AG04449 (cell line): ENCODE measurements around the gene TXNRD1.

Experiments
- CTCF ChIA-PET: fragments of 350-600 bp; formaldehyde crosslinking; extraction: SDS; loops from one replicate; lab custom pipeline; 2021; ENCODE audit warnings: antibody characterized with exemption; lab: Yijun Ruan, JAX
- POLR2A ChIA-PET: fragments of 400-600, 350-600 bp; formaldehyde crosslinking; extraction: SDS; loops from one replicate; lab custom pipeline; 2020; ENCODE audit warnings: antibody characterized with exemption, inconsistent platforms; lab: Yijun Ruan, JAX
- DNase-seq: peaks from one replicate; pipeline ENCODE4 v3.0.0-alpha.2; 2010; ENCODE audit warnings: low read depth, low spot score
- H3K4me3 ChIP-seq: 2 replicates; pipeline ENCODE4 v1.5.1; 2011; ENCODE audit warnings: low read depth, mild to moderate bottlenecking, control low read depth, low read length
- TF ChIP-seq, protein P1 (sequence below): IDR thresholded peaks from one replicate; pipeline ENCODE4 v1.5.1; 2011; ENCODE audit warnings: mild to moderate bottlenecking, moderate library complexity, low read length, control low read depth, inconsistent platforms; ENCODE audit not compliant: insufficient read depth; ENCODE audit errors: missing control alignments

TXNRD1 gene

DNA sequence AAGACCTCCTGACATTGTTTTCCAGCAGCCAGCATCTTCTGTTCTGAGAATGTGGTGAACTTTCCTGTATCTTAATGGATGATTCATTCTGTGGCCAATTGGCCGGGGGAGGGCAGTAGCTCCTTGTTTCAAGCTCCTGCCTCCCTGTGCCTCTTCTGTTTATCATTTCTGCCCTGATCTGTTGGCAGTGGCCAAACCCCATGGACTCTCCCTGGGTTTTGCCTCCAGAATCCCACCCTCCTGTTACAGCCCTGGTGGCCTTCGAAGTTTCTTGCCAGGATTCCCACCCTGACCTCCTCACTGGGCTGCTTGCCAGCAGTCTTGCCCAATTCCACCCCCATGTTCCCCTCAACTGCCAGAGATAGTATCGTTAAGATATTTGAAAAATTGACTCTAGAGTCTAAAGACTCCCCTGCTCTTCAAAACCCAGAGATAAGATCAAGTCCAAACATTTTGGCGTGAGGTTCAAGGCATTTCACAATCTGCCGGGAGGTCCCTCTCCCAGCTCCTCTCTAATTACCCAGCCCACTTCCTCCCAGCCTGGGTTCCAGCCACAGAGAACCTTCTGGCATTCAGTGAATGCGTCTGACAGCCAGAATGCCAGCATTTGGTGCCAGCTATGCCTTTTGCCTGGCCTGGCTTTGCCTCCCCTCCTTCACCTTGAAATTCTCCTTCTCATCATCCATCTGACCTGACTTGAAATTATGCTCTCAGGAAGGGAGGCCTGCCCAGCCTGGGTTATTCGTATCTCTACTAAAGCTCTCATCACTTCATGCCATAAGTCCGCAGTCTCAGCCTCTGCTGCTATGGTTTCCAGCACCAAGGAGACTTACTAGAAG lies 37.7 kb upstream of the TXNRD1 start:
- ChIA-PET CTCF (interaction anchor here (0.9 to 2.2 kb wide), 7 partner anchors 12 to 69 kb away, joined by 3 to 6 read pairs (median 4); partner anchors contain the start of gene NFYB), POLR2A (interaction anchor here (0.7 to 1.6 kb wide), 5 partner anchors 13 to 119 kb away, joined by 3 to 10 read pairs (median 3); partner anchors contain the start of gene NFYB)
- TF ChIP-seq, protein P1, sequence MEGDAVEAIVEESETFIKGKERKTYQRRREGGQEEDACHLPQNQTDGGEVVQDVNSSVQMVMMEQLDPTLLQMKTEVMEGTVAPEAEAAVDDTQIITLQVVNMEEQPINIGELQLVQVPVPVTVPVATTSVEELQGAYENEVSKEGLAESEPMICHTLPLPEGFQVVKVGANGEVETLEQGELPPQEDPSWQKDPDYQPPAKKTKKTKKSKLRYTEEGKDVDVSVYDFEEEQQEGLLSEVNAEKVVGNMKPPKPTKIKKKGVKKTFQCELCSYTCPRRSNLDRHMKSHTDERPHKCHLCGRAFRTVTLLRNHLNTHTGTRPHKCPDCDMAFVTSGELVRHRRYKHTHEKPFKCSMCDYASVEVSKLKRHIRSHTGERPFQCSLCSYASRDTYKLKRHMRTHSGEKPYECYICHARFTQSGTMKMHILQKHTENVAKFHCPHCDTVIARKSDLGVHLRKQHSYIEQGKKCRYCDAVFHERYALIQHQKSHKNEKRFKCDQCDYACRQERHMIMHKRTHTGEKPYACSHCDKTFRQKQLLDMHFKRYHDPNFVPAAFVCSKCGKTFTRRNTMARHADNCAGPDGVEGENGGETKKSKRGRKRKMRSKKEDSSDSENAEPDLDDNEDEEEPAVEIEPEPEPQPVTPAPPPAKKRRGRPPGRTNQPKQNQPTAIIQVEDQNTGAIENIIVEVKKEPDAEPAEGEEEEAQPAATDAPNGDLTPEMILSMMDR, result peak; percentile 38
- H3K4me3 ChIP-seq, result no peak overlapping the region
- DNase-seq, result peak; percentile 97

DNA sequence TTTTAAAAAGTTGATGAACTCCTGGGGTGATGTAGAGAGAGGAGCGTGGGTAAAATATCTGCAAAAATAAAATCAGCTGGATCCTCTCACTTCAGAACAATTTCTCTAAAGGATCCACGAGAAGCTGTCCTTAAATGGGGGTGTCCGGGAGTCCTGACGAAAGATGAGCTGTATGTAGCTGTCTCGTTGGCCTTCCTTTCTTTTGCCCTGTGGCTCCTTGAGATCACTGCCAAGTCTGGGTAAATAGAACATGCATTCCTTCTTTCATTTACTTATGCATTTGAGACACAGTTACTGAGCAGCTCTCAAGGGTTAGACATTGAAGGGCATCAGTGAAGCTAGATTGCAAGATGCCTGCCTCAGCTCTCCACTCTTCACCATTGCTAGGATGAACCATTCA lies 35.2 kb upstream of the TXNRD1 start:
- CTCF ChIA-PET, result no interaction called here
- no peak overlapping the region for H3K4me3 ChIP-seq
- POLR2A ChIA-PET, result no interaction called here
- DNase-seq, result no peak
- TF ChIP-seq, protein P1, result no peak

DNA sequence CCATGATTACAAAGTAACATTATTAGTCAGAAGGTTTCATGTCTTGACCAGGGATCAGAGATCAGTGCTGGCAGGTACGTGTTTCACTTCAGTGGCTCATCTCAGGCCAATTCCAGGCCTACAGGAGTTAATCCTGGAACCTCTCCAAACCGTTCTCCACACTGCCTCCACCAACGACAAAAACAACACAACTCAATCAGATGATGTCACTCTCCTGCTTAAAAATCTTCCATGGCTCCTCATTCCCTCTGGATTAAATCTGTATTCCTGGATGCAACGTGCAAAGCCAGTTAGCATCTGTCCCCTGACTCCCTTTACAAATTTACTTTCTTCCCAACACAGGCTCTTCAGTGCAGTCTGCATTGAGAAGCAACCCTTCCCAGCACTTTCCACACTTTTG lies 34.3 kb upstream of the TXNRD1 start:
- ChIA-PET POLR2A (no interaction called here), CTCF (no interaction called here)
- TF ChIP-seq, protein P1, result no peak
- no peak for DNase-seq
- no peak overlapping the region for H3K4me3 ChIP-seq

DNA sequence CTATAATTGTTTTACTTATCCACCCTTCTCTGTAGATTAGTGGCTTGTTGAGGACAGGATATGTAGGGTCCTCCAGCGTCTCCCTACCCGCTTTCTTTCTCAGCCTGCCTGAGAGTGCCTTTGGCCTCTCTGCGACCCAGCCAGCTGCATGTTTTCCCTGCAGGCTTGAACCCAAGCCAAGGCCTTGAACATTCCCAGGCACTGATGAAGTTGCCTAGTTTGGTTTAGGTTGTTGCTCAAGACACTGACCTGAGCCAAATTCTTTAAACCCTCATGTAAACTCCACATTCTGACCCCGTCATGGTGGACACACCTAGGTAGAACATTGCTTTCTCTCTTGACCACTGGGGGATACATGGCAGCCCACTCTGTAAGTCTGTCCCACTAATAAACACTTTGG lies 33.4 kb upstream of the TXNRD1 start:
- H3K4me3 ChIP-seq, result no peak overlapping the region
- TF ChIP-seq, protein P1, result no peak
- CTCF ChIA-PET, result no interaction called here
- POLR2A ChIA-PET, result no interaction called here
- peak; percentile 73 for DNase-seq

DNA sequence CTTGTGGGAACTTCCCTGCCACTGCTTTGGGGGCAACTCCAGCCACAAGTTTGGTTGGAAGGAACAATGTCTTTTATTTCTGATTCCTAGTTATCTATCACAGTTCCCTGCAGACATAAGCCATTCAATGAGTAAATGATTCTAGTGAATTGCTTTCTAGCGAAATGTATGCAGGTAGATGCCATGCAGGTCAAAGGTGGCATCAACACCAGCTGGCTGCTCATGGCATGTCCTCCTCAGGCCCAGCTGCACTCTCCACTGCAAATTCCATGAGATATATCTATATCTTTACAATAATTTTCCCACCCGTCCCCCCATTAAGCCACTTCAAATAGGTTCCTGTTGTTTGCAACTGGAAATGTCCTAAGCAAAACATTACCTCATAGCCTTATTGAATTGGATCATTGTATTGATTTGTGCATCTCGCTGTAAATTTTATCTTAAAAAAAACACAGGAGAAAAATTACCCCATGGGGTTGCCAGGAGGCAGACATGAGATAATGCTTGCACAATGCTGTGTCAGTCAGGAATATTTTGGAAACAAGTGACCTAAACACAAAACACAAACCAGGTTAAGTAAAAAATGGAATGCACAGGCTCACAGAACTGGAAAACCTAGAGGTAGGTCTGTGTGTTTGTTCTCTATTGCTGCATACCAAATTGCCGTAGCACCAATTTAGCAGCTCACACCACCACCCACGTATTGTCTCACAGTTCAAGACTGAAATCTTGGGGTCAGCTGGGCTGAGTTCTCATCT lies 32.8 kb upstream of the TXNRD1 start:
- CTCF ChIA-PET, result no interaction called here
- TF ChIP-seq, protein P1, result no peak
- no peak overlapping the region for H3K4me3 ChIP-seq
- POLR2A ChIA-PET, result no interaction called here
- DNase-seq, result no peak

DNA sequence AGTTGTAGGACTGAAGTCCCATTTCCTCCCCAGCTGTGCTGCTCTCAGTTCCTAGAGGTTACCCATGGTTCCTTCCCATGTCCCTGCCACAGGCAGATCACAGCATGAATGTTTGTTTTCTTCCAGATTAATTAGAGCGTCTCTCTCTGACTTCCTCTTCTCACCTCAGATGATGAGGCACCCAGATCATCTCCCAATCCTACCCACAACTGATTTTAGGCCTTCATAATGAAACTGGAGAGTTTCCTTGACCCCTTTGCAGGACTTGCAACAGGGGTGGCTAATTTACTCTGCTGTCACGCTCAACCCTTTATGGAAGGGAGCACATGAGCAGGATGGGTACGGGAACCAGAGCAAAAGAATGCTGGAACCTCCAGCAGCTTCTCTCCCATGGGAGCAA lies 32.1 kb upstream of the TXNRD1 start:
- TF ChIP-seq, protein P1, result no peak
- ChIA-PET CTCF (no interaction called here), POLR2A (no interaction called here)
- no peak for DNase-seq
- no peak overlapping the region for H3K4me3 ChIP-seq
